Urinary bladder (tissue), 4 donors: Measurements from ENCODE around the gene ARHGAP45. TPM values are rescaled to one million over a fixed set of nuclear protein-coding genes. Genes with fewer than 3 reads are reported as not detected.

ENCODE experiments used
- DNase-seq: peaks from one replicate; pipeline ENCODE4 v3.0.0-alpha.2; 2015; ENCODE audit errors: extremely low spot score
- H3K27ac ChIP-seq: one replicate; pipeline ENCODE4 v1.5.1; 2013; ENCODE audit warnings: low read depth, mild to moderate bottlenecking, moderate library complexity
- H3K36me3 ChIP-seq: one replicate; pipeline ENCODE4 v1.6.1; 2013; ENCODE audit warnings: mild to moderate bottlenecking, moderate library complexity; ENCODE audit not compliant: insufficient read depth
- H3K4me1 ChIP-seq: one replicate; pipeline ENCODE4 v1.6.1; 2013; ENCODE audit warnings: mild to moderate bottlenecking, moderate library complexity; ENCODE audit not compliant: insufficient read depth
- H3K4me3 ChIP-seq: one replicate; pipeline ENCODE4 v1.5.1; 2013; ENCODE audit warnings: low read depth, low read length
- WGBS: extraction: QIAGEN DNeasy Blood & Tissue Kit; methylation state at CpG from one replicate; pipeline ENCODE4 v1.1.7; 2013; 5-methylcytosine and 5-hydroxymethylcytosine counted together
- polyA plus RNA-seq: library from polyadenylated mRNA; stranded (reverse); fragments of 200-250 nt; gene quantifications from one replicate; pipeline ENCODE4 v1.2.3, GENCODE V29; 2013
- total RNA-seq: library from RNA; depleted of rRNA; stranded (reverse); fragments of >200 nt; gene quantifications from one replicate; pipeline ENCODE4 v1.2.3, GENCODE V29; 2014
- donor health status: healthy with polysubstance abuse.
- donor health status: healthy.

Gene ARHGAP45
- total and polyA plus RNA-seq, 2 donors = 5.7 to 12.0 TPM

GRCh38 chr19:1041835-1042685 lies 24.9 kb upstream of the ARHGAP45 start:
- Histone ChIP-seq H3K4me3 (no peak overlapping the region), H3K36me3 (no peaks in the 10 kb centered on the region), H3K27ac (no peak overlapping the region), H3K4me1 (no peaks in the 10 kb centered on the region)
- 57% methylated on average over 43 of the region's 43 CpGs for WGBS
- no peak for DNase-seq

GRCh38 chr19:1042689-1043511 lies 24.1 kb upstream of the ARHGAP45 start:
- no peak for DNase-seq
- WGBS = 43% methylated on average over 23 of the region's 23 CpGs
- Histone ChIP-seq H3K27ac (no peak overlapping the region), H3K4me3 (no peak overlapping the region), H3K4me1 (no peaks in the 10 kb centered on the region), H3K36me3 (no peaks in the 10 kb centered on the region)

- Histone ChIP-seq H3K36me3 (no peaks in the 10 kb centered on the region), H3K4me1 (no peaks in the 10 kb centered on the region), H3K27ac (no peak overlapping the region), H3K4me3 (no peak overlapping the region)
- WGBS = 74% methylated on average over 10 of the region's 10 CpGs
- DNase-seq = no peak
Observed at GRCh38 chr19:1045247-1045603, 21.7 kb upstream of the ARHGAP45 start.

- 89% methylated on average over 33 of the region's 33 CpGs for WGBS
- H3K27ac ChIP-seq = no peak overlapping the region
- no peak for DNase-seq
- no peaks in the 10 kb centered on the region for H3K36me3 ChIP-seq
- H3K4me3 ChIP-seq = no peak overlapping the region
- no peaks in the 10 kb centered on the region for H3K4me1 ChIP-seq
Observed at GRCh38 chr19:1046117-1046626, 20.8 kb upstream of the ARHGAP45 start.

GRCh38 chr19:1046836-1047695 lies 19.9 kb upstream of the ARHGAP45 start:
- Histone ChIP-seq H3K27ac (no peak overlapping the region), H3K36me3 (no peaks in the 10 kb centered on the region), H3K4me3 (no peak overlapping the region), H3K4me1 (no peaks in the 10 kb centered on the region)
- WGBS = 90% methylated on average over 77 of the region's 77 CpGs
- no peak for DNase-seq

GRCh38 chr19:1047696-1048147 lies 19.2 kb upstream of the ARHGAP45 start:
- WGBS = 88% methylated on average over 20 of the region's 20 CpGs
- Histone ChIP-seq H3K4me3 (no peak overlapping the region), H3K36me3 (no peaks in the 10 kb centered on the region), H3K4me1 (no peaks in the 10 kb centered on the region), H3K27ac (no peak overlapping the region)
- DNase-seq = no peak

GRCh38 chr19:1049106-1049505 lies 17.9 kb upstream of the ARHGAP45 start:
- H3K36me3 ChIP-seq = no peaks in the 10 kb centered on the region
- H3K27ac ChIP-seq = no peak overlapping the region
- no peak for DNase-seq
- 90% methylated on average over 17 of the region's 17 CpGs for WGBS
- no peak overlapping the region for H3K4me3 ChIP-seq
- no peaks in the 10 kb centered on the region for H3K4me1 ChIP-seq

- no peak overlapping the region for H3K4me3 ChIP-seq
- no peaks in the 10 kb centered on the region for H3K36me3 ChIP-seq
- no peak overlapping the region for H3K27ac ChIP-seq
- WGBS = 53% methylated on average over 11 of the region's 11 CpGs
- no peak for DNase-seq
- no peaks in the 10 kb centered on the region for H3K4me1 ChIP-seq
Observed at GRCh38 chr19:1049800-1050199, 17.2 kb upstream of the ARHGAP45 start.

GRCh38 chr19:1050989-1051788 lies 15.8 kb upstream of the ARHGAP45 start:
- H3K4me1 ChIP-seq = no peaks in the 10 kb centered on the region
- DNase-seq = no peak
- no peak overlapping the region for H3K27ac ChIP-seq
- H3K4me3 ChIP-seq = no peak overlapping the region
- 83% methylated on average over 31 of the region's 31 CpGs for WGBS
- no peaks in the 10 kb centered on the region for H3K36me3 ChIP-seq

- Histone ChIP-seq H3K36me3 (no peaks in the 10 kb centered on the region), H3K4me1 (no peaks in the 10 kb centered on the region), H3K27ac (no peak overlapping the region), H3K4me3 (no peak overlapping the region)
- 92% methylated on average over 17 of the region's 17 CpGs for WGBS
- DNase-seq = no peak
Observed at GRCh38 chr19:1051791-1052190, 15.2 kb upstream of the ARHGAP45 start.

GRCh38 chr19:1052349-1052975 lies 14.5 kb upstream of the ARHGAP45 start:
- H3K27ac ChIP-seq = no peak overlapping the region
- H3K4me3 ChIP-seq = no peak overlapping the region
- no peaks in the 10 kb centered on the region for H3K4me1 ChIP-seq
- no peaks in the 10 kb centered on the region for H3K36me3 ChIP-seq
- 69% methylated on average over 4 of the region's 5 CpGs for WGBS
- DNase-seq = no peak
